ENCODE measurements around the gene PSPN. TPM values are rescaled to one million over a fixed set of nuclear protein-coding genes. Genes with fewer than 3 reads are reported as not detected.

Gene PSPN
- total and polyA plus RNA-seq, 2 experiments from 2014 or later, result 0.22 to 0.75 TPM

DNA sequence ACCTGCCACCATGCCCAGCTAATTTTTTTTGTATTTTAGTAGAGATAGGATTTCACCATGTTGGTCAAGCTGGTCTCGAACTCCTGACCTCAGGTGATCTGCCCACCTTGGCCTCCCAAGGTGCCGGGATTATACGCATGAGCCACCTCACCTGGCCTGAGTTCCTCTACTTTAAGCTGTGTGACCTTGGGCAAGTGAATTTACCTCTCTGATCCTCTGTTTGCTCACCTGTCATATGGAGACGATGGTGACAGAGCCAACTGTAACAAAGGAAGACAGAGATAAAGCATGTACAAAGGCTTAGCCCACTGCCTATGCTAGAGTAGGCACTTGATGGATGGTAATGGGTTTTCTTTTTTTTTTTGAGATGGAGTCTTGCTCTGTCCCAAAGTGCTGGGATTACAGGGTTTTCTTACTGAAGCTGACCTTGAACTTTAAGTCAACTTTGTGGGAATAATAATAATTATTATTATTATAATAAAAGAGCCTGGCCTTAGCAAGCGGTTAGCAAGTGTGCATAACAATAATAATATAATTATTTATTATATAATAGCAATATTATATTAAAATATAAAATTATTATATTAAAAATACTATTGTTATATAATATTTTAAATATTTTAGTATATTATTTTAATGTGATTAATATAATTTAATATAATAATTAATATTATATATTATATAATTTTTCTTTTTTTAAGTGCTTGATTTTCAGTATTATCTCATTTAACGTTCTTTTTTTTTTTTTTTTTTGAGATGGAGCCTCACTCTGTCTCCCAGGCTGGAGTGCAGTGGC, 41.0 kb downstream of the PSPN start:
- no peaks in the 10 kb centered on the region for H3K9me2 ChIP-seq (ENCODE audit: insufficient read depth)

DNA sequence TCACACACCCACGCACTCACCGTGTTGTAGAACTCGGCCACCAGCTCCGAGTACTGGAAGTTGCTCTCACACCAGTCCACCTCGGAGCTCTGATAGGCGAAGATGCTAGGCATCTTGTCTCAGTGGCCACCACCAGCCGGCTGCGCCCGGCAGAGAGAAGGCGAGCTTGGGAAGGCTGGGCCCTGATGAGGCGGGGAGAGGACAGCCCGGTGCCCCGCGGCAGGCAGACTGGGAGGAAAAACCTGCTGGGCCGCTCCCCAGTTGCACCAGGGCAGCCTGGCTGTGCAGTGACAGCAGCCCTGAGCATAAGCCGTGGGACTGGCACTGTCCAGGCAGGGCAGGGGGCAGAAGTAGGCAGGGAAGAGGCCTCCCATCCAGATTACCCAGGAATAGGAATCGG, 42.3 kb downstream of the PSPN start, which contains the start of gene ACER1:
ACER1 (minus strand) TSS at position 174 of the 400 bp plus-strand sequence; CDS start at position 113, 61 bp downstream.
- no peak within 1 kb of the TSS for H2AFZ ChIP-seq
- H3K4me1 ChIP-seq (ENCODE audit: insufficient read depth), result no peaks in the 10 kb centered on the region
- in situ Hi-C loops (cut with MboI), result no loop called here
- DNase-seq, result no peak
- no peaks in the 10 kb centered on the region for H3K27me3 ChIP-seq (replicated peaks; ENCODE audit: insufficient read depth)
- TF ChIP-seq EZH2 (IDR thresholded peaks at IDR 0.05; ENCODE audit: insufficient read depth, poor library complexity, severe bottlenecking) (no peak), EZH2phosphoT487 (IDR thresholded peaks at IDR 0.05; ENCODE audit: insufficient read depth, low read depth) (no peak)
- H3K9me3 ChIP-seq (ENCODE audit: low read depth), result no peaks in the 10 kb centered on the region
- H3F3A ChIP-seq (ENCODE audit: insufficient read depth), result no peaks in the 10 kb centered on the region
- no peak within 1 kb of the TSS for H3K27ac ChIP-seq
- H3K4me2 ChIP-seq (ENCODE audit: unreplicated experiment), result no peak within 1 kb of the TSS
- H3K9ac ChIP-seq, result no peak within 1 kb of the TSS
- 67 to 71% methylated on average over 17 of the region's 17 CpGs for WGBS, 2 experiments (ENCODE audit: low coverage in 1 of 2, low lambda C conversion rate in 2 of 2, missing lambda C conversion rate in 2 of 2)
- H3K36me3 ChIP-seq (ENCODE audit: low read depth), result no peaks in the 10 kb centered on the region
- H4K20me1 ChIP-seq (ENCODE audit: insufficient read depth), result no peaks in the 10 kb centered on the region
- H3K4me3 ChIP-seq, result no peak within 1 kb of the TSS
- no peaks in the 10 kb centered on the region for H3K9me2 ChIP-seq (ENCODE audit: insufficient read depth)
- no peaks in the 10 kb centered on the region for H3K79me2 ChIP-seq (ENCODE audit: insufficient read depth)

More for the DNA sequence above, 41.0 kb downstream of the PSPN start:
- H3K36me3 ChIP-seq (ENCODE audit: low read depth), result no peaks in the 10 kb centered on the region
- no peaks in the 10 kb centered on the region for H3K4me1 ChIP-seq (ENCODE audit: insufficient read depth)
- no peaks in the 10 kb centered on the region for H4K20me1 ChIP-seq (ENCODE audit: insufficient read depth)
- DNase-seq, result no peak
- H3K79me2 ChIP-seq (ENCODE audit: insufficient read depth), result no peaks in the 10 kb centered on the region
- H2AFZ ChIP-seq, result no peak overlapping the region
- no peak overlapping the region for H3K27ac ChIP-seq
- H3K27me3 ChIP-seq (replicated peaks; ENCODE audit: insufficient read depth), result no peaks in the 10 kb centered on the region
- in situ Hi-C loops (cut with MboI), result no loop called here
- WGBS, 2 experiments (ENCODE audit: low coverage in 1 of 2, low lambda C conversion rate in 2 of 2, missing lambda C conversion rate in 2 of 2), result 88 to 91% methylated on average over 6 of the region's 6 CpGs
- H3F3A ChIP-seq (ENCODE audit: insufficient read depth), result no peaks in the 10 kb centered on the region
- no peaks in the 10 kb centered on the region for H3K9me3 ChIP-seq (ENCODE audit: low read depth)
- TF ChIP-seq EZH2phosphoT487 (IDR thresholded peaks at IDR 0.05; ENCODE audit: insufficient read depth, low read depth), result no peak
- TF ChIP-seq EZH2 (IDR thresholded peaks at IDR 0.05; ENCODE audit: insufficient read depth, poor library complexity, severe bottlenecking), result no peak
- H3K4me2 ChIP-seq (ENCODE audit: unreplicated experiment), result no peak overlapping the region
- no peak overlapping the region for H3K4me3 ChIP-seq
- no peak overlapping the region for H3K9ac ChIP-seq

DNA sequence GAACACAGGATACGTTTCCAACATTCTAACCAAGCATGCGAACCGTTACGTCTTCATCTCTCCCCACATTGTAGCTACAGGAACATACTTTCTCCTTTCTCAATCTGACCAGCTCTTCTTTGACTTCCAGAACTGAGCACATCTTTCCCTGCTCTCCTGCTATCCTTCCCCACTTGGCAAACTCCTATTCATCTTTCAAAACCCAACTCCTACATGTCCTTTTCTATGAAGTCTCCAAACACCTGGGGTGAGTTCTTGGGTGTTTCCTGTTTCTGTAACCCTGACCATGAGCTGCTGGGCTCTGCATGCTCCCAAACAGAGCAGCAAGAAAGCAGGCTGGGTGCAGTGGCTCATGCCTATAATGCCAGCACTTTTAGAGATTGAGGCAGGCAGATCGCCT, 48.9 kb downstream of the PSPN start:
- in situ Hi-C loops (cut with MboI), result no loop called here

DNA sequence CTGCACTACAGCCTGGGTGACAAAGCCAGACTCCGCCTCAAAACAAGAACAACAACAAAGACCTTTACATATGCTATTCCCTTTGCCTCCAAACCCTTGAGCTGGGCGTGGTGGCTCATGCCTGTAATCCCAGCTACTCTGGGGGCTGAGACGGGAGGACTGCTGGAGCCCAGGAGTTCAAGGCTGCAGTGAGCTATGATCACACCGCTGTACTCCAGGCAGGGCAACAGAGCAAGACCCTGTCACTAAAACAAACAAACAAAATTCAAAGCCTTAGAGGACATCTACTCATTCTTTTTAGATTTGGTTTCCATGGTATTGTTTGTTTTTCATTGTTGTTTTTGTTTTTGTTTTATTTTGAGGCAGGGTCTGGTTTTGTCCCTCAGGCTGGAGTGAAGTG, 50.1 kb downstream of the PSPN start:
- in situ Hi-C loops (cut with MboI), result no loop called here

More for the DNA sequence above, 48.9 kb downstream of the PSPN start:
- no peak overlapping the region for H3K27ac ChIP-seq
- no peaks in the 10 kb centered on the region for H3K79me2 ChIP-seq (ENCODE audit: insufficient read depth)
- H3K9me3 ChIP-seq (ENCODE audit: low read depth), result no peaks in the 10 kb centered on the region
- H3K4me3 ChIP-seq, result no peak overlapping the region
- H3F3A ChIP-seq (ENCODE audit: insufficient read depth), result no peaks in the 10 kb centered on the region
- no peak overlapping the region for H3K4me2 ChIP-seq (ENCODE audit: unreplicated experiment)
- 63 to 65% methylated on average over 5 of the region's 5 CpGs for WGBS, 2 experiments (ENCODE audit: low coverage in 1 of 2, low lambda C conversion rate in 2 of 2, missing lambda C conversion rate in 2 of 2)
- H3K27me3 ChIP-seq (replicated peaks; ENCODE audit: insufficient read depth), result no peaks in the 10 kb centered on the region
- H3K9ac ChIP-seq, result no peak overlapping the region
- no peak for DNase-seq
- no peak overlapping the region for H2AFZ ChIP-seq
- no peaks in the 10 kb centered on the region for H3K9me2 ChIP-seq (ENCODE audit: insufficient read depth)
- TF ChIP-seq EZH2 (IDR thresholded peaks at IDR 0.05; ENCODE audit: insufficient read depth, poor library complexity, severe bottlenecking), result no peak
- H3K36me3 ChIP-seq (ENCODE audit: low read depth), result no peaks in the 10 kb centered on the region
- H3K4me1 ChIP-seq (ENCODE audit: insufficient read depth), result no peaks in the 10 kb centered on the region
- no peaks in the 10 kb centered on the region for H4K20me1 ChIP-seq (ENCODE audit: insufficient read depth)

More for the DNA sequence above, 50.1 kb downstream of the PSPN start:
- Histone ChIP-seq H3K4me3 (no peak overlapping the region), H2AFZ (no peak overlapping the region), H3K27ac (no peak overlapping the region), H3K4me2 (ENCODE audit: unreplicated experiment) (no peak overlapping the region), H3K9ac (no peak overlapping the region), H3K36me3 (ENCODE audit: low read depth) (no peaks in the 10 kb centered on the region), H3K79me2 (ENCODE audit: insufficient read depth) (no peaks in the 10 kb centered on the region), H3K9me3 (ENCODE audit: low read depth) (no peaks in the 10 kb centered on the region), H3F3A (ENCODE audit: insufficient read depth) (no peaks in the 10 kb centered on the region), H4K20me1 (ENCODE audit: insufficient read depth) (no peaks in the 10 kb centered on the region), H3K9me2 (ENCODE audit: insufficient read depth) (no peaks in the 10 kb centered on the region), H3K4me1 (ENCODE audit: insufficient read depth) (no peaks in the 10 kb centered on the region), H3K27me3 (replicated peaks; ENCODE audit: insufficient read depth) (no peaks in the 10 kb centered on the region; the same call in 1 of the 2 replicates)
- no peak for TF ChIP-seq EZH2phosphoT487 (IDR thresholded peaks at IDR 0.05; ENCODE audit: insufficient read depth, low read depth)
- WGBS, 2 experiments (ENCODE audit: low coverage in 1 of 2, low lambda C conversion rate in 2 of 2, missing lambda C conversion rate in 2 of 2), result 46 to 49% methylated on average over 4 of the region's 4 CpGs
- no peak for DNase-seq

Small RNA genes lying within 50 kb of the gene (microRNA-seq; reads per million reads assigned to microRNA genes)
- 13.8 reads per million, percentile 21 among the genes with 10 or more reads in this experiment for gene MIR3940 (ENCODE audit: borderline number of aligned reads)
- gene MIR6790 (ENCODE audit: borderline number of aligned reads), result not detected
- not detected for gene MIR6885 (ENCODE audit: borderline number of aligned reads)

Small RNA genes lying within 50 kb of the gene (small RNA-seq; reads per million reads assigned to genes)
- gene MIR6790 (ENCODE audit: low read depth, low replicate concordance), result not detected
- gene MIR6885 (ENCODE audit: low read depth, low replicate concordance), result not detected

Other genes with a start within 250 kb of the PSPN start
- not detected in 2 replicates for gene ACSBG2, start 240.3 kb downstream of the PSPN start, total RNA-seq (2014; rRNA removed; shearing (Covaris generic))
- gene ACSBG2, start 240.3 kb downstream of the PSPN start, polyA plus RNA-seq (2016; fragmentation: Nextera tagmentation; extraction: Ambion mirVana), result not detected in 2 replicates
- gene MLLT1, start 96.0 kb downstream of the PSPN start, total RNA-seq (2014; rRNA removed; shearing (Covaris generic)), result 17.3 and 19.1 TPM in 2 replicates
- gene MLLT1, start 96.0 kb downstream of the PSPN start, polyA plus RNA-seq (2016; fragmentation: Nextera tagmentation; extraction: Ambion mirVana), result 13.3 and 14.3 TPM in 2 replicates
- 0.22 and 1.0 TPM in 2 replicates for gene ACER1, start 42.3 kb downstream of the PSPN start, total RNA-seq (2014; rRNA removed; shearing (Covaris generic))
- gene ACER1, start 42.3 kb downstream of the PSPN start, polyA plus RNA-seq (2016; fragmentation: Nextera tagmentation; extraction: Ambion mirVana), result 0.16 TPM in 1 of 2 replicates, not detected in the other
- 87.1 and 99.8 TPM in 2 replicates for gene CLPP, start 14.4 kb downstream of the PSPN start, total RNA-seq (2014; rRNA removed; shearing (Covaris generic))
- gene CLPP, start 14.4 kb downstream of the PSPN start, polyA plus RNA-seq (2016; fragmentation: Nextera tagmentation; extraction: Ambion mirVana), result 96.0 and 101 TPM in 2 replicates
- gene ALKBH7, start 3.1 kb downstream of the PSPN start, total RNA-seq (2014; rRNA removed; shearing (Covaris generic)), result 20.2 and 48.5 TPM in 2 replicates
- 72.4 and 79.8 TPM in 2 replicates for gene ALKBH7, start 3.1 kb downstream of the PSPN start, polyA plus RNA-seq (2016; fragmentation: Nextera tagmentation; extraction: Ambion mirVana)
- 43.3 and 48.7 TPM in 2 replicates for gene GTF2F1, start 17.2 kb upstream of the PSPN start, total RNA-seq (2014; rRNA removed; shearing (Covaris generic))
- gene GTF2F1, start 17.2 kb upstream of the PSPN start, polyA plus RNA-seq (2016; fragmentation: Nextera tagmentation; extraction: Ambion mirVana), result 41.2 and 44.0 TPM in 2 replicates
- gene KHSRP, start 48.9 kb upstream of the PSPN start, total RNA-seq (2014; rRNA removed; shearing (Covaris generic)), result 55.1 and 61.6 TPM in 2 replicates
- gene KHSRP, start 48.9 kb upstream of the PSPN start, polyA plus RNA-seq (2016; fragmentation: Nextera tagmentation; extraction: Ambion mirVana), result 16.9 and 17.3 TPM in 2 replicates
- not detected in 2 replicates for gene SLC25A41, start 57.8 kb upstream of the PSPN start, total RNA-seq (2014; rRNA removed; shearing (Covaris generic))
- not detected in 2 replicates for gene SLC25A41, start 57.8 kb upstream of the PSPN start, polyA plus RNA-seq (2016; fragmentation: Nextera tagmentation; extraction: Ambion mirVana)
- gene SLC25A23, start 83.9 kb upstream of the PSPN start, total RNA-seq (2014; rRNA removed; shearing (Covaris generic)), result 33.2 and 43.3 TPM in 2 replicates
- gene SLC25A23, start 83.9 kb upstream of the PSPN start, polyA plus RNA-seq (2016; fragmentation: Nextera tagmentation; extraction: Ambion mirVana), result 12.5 and 13.7 TPM in 2 replicates
- gene CRB3, start 88.3 kb upstream of the PSPN start, total RNA-seq (2014; rRNA removed; shearing (Covaris generic)), result not detected in 2 replicates
- not detected in 2 replicates for gene CRB3, start 88.3 kb upstream of the PSPN start, polyA plus RNA-seq (2016; fragmentation: Nextera tagmentation; extraction: Ambion mirVana)
- gene DENND1C, start 105.9 kb upstream of the PSPN start, total RNA-seq (2014; rRNA removed; shearing (Covaris generic)), result not detected in 2 replicates
- gene DENND1C, start 105.9 kb upstream of the PSPN start, polyA plus RNA-seq (2016; fragmentation: Nextera tagmentation; extraction: Ambion mirVana), result not detected in 2 replicates
- not detected in 2 replicates for gene TUBB4A, start 126.4 kb upstream of the PSPN start, total RNA-seq (2014; rRNA removed; shearing (Covaris generic))
- not detected in 2 replicates for gene TUBB4A, start 126.4 kb upstream of the PSPN start, polyA plus RNA-seq (2016; fragmentation: Nextera tagmentation; extraction: Ambion mirVana)
- 0.22 and 1.1 TPM in 2 replicates for gene TNFSF9, start 155.1 kb upstream of the PSPN start, total RNA-seq (2014; rRNA removed; shearing (Covaris generic))
- 0.29 and 0.58 TPM in 2 replicates for gene TNFSF9, start 155.1 kb upstream of the PSPN start, polyA plus RNA-seq (2016; fragmentation: Nextera tagmentation; extraction: Ambion mirVana)
- not detected in 2 replicates for gene CD70, start 215.2 kb upstream of the PSPN start, total RNA-seq (2014; rRNA removed; shearing (Covaris generic))
- gene CD70, start 215.2 kb upstream of the PSPN start, polyA plus RNA-seq (2016; fragmentation: Nextera tagmentation; extraction: Ambion mirVana), result 0.20 and 0.49 TPM in 2 replicates

Measured in GM23248 (cell line).